ENCODE measurements around the gene NAA60. TPM values are rescaled to one million over a fixed set of nuclear protein-coding genes. Genes with fewer than 3 reads are reported as not detected.

The NAA60 gene
- total and polyA plus RNA-seq, 3 donors from 2014 or later: 61.8 to 120 (median 99.2) TPM

DNA sequence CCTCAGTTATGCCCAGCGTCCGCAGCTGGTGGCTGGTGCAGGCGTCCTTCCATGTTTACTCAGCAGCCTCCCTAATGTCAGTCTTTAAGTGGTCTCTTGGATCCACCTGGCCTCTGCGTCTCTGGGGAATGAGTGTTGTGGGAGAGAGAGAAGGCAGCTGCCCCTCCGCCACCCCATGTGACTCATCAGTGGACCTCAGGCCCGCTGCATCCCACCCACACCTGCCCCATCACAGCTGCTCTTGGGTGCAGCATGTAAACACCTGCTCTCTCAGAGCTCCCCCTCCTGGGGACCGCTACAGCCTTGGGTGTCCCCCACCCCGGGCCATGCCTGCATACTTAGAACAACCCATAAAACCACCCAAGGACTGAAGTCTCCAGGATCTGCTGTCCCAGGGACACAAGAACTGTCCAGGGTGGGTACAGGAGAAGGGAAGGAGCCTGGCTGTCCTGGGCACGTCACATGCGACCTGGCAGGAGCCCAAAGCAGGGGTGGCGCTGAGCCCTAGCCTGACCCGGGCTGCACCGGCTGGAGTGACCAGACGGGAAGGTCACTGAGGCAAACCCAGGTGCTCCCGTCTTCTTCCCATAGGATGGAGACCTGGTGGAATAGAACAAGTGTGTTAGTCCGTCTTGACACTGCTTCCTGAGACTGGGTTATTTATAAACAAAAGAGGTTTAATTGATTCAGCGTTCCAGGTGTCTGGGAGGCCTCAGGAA lies 47.6 kb downstream of the NAA60 start:
- DNase-seq: no peak
- Histone ChIP-seq H3K27me3 (no peaks in the 10 kb centered on the region), H3K9me3 (no peaks in the 10 kb centered on the region), H3K4me1 (no peaks in the 10 kb centered on the region), H3K36me3 (ENCODE audit: low read depth, missing control alignments) (no peaks in the 10 kb centered on the region), H3K4me3 (no peak overlapping the region), H3K27ac (no peak overlapping the region)
- TF ChIP-seq, protein P1, sequence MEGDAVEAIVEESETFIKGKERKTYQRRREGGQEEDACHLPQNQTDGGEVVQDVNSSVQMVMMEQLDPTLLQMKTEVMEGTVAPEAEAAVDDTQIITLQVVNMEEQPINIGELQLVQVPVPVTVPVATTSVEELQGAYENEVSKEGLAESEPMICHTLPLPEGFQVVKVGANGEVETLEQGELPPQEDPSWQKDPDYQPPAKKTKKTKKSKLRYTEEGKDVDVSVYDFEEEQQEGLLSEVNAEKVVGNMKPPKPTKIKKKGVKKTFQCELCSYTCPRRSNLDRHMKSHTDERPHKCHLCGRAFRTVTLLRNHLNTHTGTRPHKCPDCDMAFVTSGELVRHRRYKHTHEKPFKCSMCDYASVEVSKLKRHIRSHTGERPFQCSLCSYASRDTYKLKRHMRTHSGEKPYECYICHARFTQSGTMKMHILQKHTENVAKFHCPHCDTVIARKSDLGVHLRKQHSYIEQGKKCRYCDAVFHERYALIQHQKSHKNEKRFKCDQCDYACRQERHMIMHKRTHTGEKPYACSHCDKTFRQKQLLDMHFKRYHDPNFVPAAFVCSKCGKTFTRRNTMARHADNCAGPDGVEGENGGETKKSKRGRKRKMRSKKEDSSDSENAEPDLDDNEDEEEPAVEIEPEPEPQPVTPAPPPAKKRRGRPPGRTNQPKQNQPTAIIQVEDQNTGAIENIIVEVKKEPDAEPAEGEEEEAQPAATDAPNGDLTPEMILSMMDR (IDR thresholded peaks at IDR 0.05): no peak
- no peak for TF ChIP-seq POLR2A (IDR thresholded peaks at IDR 0.05)
- intact Hi-C loops (cut with DNase I; ENCODE audit: low total_unique reads): no loop called here
- 51 to 63% methylated on average over 13 to 17 of the region's 17 CpGs for WGBS, 2 donors

DNA sequence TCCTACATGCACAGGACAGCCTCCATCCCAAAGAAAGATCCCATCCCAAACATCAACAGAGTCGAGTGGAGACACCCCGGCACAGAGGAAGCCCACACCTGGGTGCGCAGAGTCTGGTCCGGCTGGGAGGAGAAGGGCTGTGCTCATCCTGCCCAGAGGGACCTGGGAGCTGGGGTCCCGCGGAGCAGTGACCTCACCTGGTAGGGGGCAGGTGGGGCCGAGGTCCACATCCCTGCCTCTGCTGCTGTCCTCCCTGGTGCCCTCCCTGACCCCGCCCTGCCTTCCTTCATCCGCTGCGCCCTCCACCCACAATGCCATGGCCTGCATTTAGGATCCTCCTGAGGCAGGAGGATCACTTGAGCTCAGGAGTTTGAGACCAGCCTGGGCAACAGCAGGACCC lies 48.9 kb downstream of the NAA60 start:
- TF ChIP-seq, protein P1 (IDR thresholded peaks at IDR 0.05): no peak
- TF ChIP-seq POLR2A (IDR thresholded peaks at IDR 0.05): no peak
- Histone ChIP-seq H3K27me3 (no peaks in the 10 kb centered on the region), H3K27ac (no peak overlapping the region), H3K4me1 (no peaks in the 10 kb centered on the region), H3K9me3 (no peaks in the 10 kb centered on the region), H3K36me3 (ENCODE audit: low read depth, missing control alignments) (no peaks in the 10 kb centered on the region), H3K4me3 (no peak overlapping the region)
- no peak for DNase-seq
- WGBS, 2 donors: 85% methylated on average over 7 to 10 of the region's 10 CpGs
- intact Hi-C loops (cut with DNase I; ENCODE audit: low total_unique reads): no loop called here

GRCh38 chr16:3494386-3494973 lies 51.0 kb downstream of the NAA60 start:
- intact Hi-C loops (cut with DNase I; ENCODE audit: low total_unique reads): no loop called here
- no peak for TF ChIP-seq POLR2A (IDR thresholded peaks at IDR 0.05)
- TF ChIP-seq, protein P1 (IDR thresholded peaks at IDR 0.05): no peak
- H3K9me3 ChIP-seq: no peaks in the 10 kb centered on the region
- no peak for DNase-seq
- H3K36me3 ChIP-seq (ENCODE audit: low read depth, missing control alignments): no peaks in the 10 kb centered on the region
- H3K4me1 ChIP-seq: no peaks in the 10 kb centered on the region
- no peaks in the 10 kb centered on the region for H3K27me3 ChIP-seq
- no peak overlapping the region for H3K4me3 ChIP-seq
- H3K27ac ChIP-seq: no peak overlapping the region
- 88 to 97% methylated on average over 9 to 11 of the region's 16 CpGs for WGBS, 2 donors

- TF ChIP-seq, protein P1 (IDR thresholded peaks at IDR 0.05): no peak
- Histone ChIP-seq H3K4me1 (no peaks in the 10 kb centered on the region), H3K9me3 (no peaks in the 10 kb centered on the region), H3K27me3 (no peaks in the 10 kb centered on the region), H3K4me3 (peak within 1 kb of the TSS; percentile 29 to 42), H3K36me3 (ENCODE audit: low read depth, missing control alignments) (no peaks in the 10 kb centered on the region), H3K27ac (peak within 1 kb of the TSS in 1 of 2 donors; percentile 15)
- 84 to 92% methylated on average over 3 of the region's 3 CpGs for WGBS, 2 donors
- DNase-seq: no peak
- intact Hi-C loops (cut with DNase I; ENCODE audit: low total_unique reads): no loop called here
Observed at GRCh38 chr16:3495176-3495575, 51.7 kb downstream of the NAA60 start, which contains the start of gene C16orf90. Gene C16orf90 (minus strand): TSS chr16:3495489. CDS start chr16:3495421, 68 bp downstream.
